ENCODE data around the gene FAM107A.
A peak's percentile ranks its signal among the peaks of the same experiment; 100 is the strongest.

Gene FAM107A

DNA sequence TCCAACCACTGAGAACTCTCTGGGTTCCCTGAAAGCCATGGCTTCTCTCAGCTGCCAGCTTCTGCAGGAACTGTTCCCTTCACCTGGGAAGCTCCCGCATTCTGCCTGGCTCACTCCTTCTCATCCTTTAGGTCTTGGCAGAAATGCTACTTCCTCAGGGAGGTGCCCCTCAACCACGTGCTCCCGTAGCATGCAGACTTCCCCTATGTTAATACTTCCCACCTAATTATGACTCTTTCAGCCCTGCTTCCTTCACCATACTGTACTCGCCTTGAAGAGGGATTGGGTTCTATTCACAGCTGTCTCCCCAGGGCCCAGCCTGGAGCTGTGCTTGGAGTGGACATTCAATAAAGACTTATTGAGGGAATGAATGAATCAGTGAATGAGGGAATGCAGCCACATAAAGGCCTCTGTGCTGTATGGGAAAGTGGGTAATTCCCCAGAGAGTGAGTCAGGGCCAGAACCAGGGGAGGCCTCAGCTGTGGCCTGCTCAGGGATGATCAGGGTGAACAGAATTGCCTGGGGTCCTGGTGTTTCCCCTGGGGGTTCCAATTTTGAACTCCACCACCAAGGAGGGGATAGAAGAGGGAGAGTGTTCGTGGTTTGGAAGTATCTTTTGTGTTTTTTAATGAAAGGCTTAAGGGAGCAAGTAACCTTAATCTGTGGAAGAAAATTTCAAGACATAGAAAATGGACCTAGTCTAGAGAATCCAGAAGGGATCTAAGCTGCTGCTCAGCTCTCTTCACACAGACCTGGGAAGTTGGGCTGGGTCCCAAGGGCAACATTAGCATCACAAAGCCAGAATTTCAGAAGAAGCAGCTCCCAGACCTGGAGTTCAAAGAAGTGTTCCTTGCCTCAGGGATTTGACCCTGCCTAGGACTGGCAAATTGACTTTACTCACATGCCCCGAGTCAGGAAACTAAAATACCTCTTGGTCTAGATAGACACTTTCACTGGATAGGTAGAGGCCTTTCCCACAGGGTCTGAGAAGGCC is 14.6 kb upstream of the FAM107A start:
- no peak for DNase-seq

DNA sequence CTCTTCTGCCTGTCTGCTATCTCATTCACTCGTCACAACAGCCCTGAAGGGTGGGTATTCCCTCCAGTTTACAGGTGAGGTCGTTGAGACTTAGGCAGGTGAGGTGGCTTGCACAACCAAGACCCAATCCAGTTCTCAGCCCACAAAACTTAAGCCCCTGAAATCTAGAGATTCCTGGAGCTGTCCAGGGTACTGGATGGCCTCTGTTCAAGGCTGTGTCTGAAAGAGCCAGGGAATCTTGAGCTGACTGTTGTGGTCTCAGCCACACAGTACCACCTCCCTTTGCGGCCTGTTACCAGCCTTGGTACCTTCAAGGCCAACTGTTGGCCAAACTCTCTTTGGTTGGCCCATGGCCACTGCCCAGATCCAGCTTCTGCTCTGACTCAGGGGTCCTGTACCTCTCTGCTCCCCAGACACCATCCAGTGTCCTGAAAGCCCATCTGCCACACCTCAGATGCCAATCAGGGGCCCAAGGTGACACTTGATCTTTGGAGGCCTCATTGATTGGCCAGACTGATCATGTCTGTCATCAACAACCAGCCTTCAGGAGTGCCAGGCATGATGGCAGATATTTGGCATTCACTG is 10.9 kb upstream of the FAM107A start:
- DNase-seq = no peak

DNA sequence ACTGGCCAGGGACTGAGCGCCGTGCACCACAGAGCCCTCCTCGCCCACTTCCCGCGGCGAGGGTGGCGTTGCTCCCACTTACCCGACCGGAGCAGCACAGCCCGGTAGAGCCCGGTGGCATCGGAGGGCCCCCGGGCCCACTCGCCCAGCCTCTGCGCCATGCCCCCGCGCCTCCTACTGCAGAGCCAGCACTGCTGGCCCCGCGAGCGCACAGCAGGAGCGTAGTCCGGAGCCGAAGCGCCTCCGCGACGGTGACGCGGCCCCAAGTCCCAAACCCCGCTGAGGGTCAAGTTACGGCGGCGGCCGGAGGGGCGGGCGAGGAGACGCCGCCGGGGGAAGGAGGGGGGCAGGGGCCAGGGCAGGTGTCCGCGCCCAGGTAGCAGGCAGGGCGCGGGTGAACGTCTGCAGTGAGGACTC is 9.6 kb upstream of the FAM107A start:
- DNase-seq = no peak

DNA sequence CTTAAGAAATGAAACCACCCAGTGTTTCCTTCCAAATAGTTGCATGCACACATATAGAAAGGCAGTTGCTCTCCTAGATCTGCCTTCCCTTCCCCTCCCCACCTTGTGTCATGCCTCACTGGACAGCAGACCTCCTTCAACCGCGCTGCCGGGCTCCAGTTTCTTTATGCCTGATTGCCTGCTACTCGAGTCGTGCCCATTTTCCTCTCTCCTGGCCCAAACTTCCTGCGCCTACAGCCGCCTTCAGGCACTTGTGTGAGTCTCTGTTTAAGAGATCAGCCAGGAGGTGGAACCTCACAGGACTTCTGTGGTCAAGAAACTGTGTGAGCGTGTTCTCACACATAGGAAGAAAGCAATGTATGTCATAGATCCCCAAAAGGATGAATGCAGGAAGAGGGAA is 8.8 kb upstream of the FAM107A start:
- DNase-seq = no peak

DNA sequence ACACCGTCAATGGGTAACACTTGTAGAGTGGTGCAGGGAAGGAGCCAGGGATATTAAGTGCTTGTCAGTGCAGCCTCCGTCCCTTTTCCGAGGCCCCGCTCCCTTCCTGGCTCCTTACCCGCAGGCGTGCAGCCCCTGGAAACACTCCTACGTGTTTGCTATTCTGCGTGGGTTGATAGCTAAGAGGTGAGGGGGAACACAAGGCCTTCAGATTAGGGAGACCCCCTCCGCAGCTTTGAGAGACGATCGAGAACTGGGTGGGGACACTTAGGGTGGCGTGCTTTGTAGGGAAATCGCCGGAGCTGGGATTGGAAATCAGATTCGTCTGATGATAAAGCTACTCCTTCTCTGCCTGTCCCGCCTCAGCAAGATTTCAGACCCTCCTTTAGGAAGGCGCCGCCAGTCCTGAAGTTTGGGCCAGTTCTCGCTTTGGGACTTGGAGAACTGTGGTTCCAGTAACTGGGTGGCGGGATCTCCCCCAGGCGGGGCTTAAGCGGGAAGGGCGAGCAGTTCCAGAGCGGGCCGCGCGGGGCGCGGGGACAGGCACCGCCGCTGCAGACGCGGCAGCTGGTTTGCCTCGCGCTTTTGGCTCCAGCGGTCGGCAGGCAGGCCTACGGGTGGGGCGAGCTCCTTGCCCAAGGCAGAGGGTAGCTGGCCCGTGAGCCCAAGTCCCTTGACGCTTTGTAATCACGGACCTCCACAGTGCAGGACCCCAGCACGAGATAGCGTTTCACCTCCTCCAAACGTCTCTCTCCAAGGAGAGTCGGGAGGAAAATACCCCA is 8.0 kb upstream of the FAM107A start:
- peak; percentile 47 for DNase-seq

DNA sequence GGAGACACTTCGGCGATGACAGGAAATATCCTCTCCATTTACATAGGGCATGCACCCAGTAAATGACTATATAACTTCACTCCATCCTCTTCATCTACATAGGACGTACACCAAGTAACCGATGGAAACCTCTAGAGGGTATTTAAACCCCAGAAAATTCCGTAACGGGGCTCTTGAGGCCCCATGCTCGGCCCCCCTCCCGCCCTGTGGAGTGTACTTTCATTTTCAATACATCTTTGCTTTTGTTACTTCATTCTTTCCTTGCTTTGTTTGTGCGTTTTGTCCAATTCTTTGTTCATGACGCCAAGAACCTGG is 7.5 kb upstream of the FAM107A start:
- no peak for DNase-seq

DNA sequence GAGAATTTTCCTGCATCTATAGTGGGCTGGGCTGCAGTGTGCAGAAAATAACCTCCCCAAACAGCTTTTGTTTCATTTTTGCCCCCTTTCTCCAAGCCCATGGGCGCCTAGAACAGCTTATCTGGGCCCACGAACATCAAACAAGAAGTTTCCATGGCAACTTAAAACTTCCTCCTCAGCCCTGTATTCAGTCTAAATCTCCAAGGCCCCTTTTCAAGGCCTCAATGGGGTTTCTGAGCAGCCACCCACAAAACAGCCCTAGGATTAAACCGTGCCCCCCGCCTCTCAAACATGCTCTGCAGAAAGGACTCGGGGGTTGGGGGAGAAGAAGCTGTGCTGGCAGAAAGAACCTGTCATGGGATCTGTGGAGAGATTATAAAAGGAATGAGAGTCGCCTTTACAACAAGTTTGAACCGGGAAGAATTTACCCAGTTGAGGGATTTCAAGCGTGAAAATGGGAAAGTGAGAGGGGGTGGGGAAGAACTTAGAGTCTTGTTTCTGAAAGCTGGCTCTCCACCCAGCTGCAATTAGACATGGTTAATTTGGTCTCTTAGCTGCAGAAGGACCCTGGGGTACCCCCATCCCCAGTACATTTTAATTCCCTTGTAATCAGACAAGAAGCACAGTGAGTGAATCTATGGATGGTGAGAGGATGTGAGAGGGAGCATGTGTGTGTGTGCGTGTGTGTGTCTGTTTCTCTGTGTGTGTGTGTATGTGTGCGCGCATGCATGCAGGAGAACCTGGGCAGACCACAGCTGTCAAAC is 4.3 kb upstream of the FAM107A start:
- no peak for DNase-seq

DNA sequence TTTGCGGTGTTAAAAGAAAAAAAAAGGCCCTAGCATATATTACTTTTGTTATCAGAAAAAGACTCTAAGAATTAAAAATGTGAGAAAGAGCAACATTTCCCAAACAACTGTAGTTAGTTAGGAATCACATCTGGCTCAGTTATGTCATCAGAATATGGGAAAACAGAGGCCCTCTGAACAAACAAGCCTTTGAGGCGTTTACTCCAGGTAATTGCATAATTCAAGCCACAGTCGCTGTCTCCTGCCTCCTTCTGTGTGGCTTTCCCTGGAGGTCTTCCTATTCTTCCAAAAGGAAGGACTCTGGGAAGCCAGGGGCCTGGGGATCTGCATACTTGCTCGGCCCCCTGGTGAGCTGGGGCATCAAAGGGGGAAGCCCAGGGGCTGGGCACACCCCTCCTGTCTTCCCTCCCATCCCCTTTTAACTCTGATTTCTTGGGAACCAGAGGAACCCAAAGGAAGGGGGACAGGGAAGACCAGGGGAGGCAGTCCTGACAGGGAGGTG is 3.7 kb upstream of the FAM107A start:
- no peak for DNase-seq

DNA sequence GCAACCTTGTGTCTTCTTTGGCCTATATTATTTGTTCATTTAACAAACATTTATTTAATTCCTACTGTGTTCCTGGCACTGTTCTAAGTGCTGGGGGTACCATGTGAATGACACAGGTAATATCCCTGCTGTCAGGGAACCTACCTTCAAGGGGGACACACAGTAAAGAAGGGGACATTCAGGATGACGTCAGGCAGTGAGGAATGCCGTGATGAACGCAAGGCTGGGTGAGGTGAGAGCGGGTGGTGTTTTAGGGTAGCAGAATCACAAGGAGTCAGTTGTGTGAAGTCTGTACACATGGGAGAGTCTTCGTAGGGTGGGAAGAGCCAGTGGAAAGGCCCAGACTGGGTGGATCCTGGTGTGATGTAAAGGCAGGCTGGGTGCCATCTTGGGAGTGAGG is 1.7 kb upstream of the FAM107A start:
- no peak for DNase-seq

DNA sequence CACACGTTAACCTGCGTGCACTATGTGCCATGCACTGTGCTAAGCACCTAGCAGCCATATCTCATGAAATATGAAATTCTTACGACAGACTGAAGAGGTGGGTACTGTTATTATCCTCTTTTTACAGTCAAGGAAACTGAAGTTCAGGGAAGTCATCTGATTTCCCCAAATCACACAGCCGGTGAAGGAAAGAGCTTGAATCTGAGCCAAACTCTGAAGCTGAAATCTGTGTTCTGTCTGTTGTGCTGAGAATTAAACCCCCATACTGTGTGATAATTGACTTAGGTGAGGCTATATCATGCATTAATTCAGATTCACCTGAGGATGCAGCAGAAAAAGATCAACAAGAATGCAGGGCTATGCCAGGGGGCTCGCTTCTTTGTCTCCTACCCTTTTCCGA is 475 bp downstream of the FAM107A start:
- no peak for DNase-seq

DNA sequence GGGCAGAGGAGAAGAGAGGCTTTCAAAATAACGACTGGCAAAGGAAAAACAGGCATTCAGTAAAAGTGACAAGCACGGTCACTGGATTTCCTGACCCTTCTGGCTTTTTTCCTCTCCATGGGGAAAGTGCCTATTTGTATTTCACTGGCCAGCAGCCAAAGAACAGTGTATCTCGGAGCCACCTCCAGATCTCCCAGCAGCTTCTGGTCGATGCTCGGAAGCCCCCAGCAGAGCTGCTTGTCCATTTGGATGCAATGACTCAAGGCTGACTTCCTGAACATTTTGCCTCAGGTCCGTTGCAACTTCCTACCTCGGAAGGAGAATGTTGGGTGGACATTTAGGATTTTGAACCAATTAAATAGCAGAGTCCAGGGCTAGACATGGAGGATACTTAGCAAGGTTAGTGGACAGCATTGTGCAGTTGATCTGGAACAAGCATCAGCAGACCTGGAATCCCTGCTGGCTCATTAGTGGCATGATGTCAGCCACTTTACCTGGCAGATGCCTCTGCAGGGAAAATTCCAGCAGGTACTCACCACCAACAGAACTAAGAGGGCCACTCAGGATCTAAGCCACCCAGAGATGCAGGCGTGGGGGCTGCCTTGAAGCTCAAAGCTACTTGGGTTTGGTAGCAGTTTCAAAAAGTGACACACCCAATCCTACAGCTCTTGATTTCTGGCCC is 1.1 kb downstream of the FAM107A start:
- DNase-seq = no peak

DNA sequence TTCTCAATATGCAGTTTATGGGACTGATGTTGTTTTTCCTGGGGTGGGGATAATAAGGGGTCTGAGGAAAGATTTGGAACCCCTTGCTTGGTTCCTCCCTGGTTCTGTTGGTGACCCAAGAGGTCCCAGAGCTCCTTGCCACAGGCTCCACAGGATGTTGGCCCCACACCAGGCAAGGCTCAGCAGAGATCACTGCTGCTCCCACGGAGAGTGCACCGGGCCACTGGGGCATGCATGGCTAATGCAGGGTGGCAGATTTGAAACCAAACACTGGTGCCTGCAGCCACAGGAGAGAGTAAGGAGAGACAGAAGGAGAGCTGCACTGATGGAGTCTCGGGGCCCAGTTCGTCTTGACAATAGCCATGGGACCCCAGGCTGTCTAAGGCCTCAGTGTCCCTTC is 2.5 kb downstream of the FAM107A start:
- DNase-seq = no peak

DNA sequence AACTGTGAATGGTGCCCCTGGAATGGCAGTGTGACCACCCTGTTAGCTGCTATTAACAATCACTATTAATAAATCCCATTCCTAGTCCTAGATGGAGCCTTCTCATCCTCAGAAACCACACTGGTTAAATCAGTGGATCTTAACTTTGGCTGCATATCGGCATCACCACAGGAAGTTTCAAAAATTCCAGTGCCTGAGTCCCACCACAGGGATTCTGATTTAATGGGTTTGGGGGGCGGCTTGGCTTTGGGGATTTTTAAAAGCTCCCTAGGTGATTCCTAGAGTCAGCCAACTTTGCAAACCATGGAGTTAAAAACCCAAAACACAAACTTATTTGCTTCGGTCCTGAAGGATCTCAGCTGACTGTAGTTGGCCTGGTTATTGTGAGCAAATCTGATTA is 3.1 kb downstream of the FAM107A start:
- DNase-seq = no peak

DNA sequence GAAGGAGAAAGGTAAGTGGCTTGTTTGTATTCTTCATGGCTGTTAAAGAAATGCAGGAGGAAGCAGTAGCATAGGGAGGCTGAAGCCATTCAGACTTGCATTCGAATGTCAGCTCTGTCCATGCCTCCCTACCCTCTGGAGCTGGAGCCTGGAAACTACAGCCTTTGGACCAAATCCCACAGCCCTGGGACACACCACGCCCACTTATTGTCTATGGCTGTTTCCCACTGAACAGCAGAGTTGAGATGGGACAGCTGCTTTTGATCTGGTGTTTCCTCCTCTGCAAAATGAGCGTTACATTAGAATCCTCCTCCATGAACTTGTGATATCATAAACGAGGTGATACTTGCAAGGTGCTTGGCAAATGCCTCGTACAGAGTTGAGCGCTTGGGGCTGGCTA is 3.6 kb downstream of the FAM107A start:
- no peak for DNase-seq

DNA sequence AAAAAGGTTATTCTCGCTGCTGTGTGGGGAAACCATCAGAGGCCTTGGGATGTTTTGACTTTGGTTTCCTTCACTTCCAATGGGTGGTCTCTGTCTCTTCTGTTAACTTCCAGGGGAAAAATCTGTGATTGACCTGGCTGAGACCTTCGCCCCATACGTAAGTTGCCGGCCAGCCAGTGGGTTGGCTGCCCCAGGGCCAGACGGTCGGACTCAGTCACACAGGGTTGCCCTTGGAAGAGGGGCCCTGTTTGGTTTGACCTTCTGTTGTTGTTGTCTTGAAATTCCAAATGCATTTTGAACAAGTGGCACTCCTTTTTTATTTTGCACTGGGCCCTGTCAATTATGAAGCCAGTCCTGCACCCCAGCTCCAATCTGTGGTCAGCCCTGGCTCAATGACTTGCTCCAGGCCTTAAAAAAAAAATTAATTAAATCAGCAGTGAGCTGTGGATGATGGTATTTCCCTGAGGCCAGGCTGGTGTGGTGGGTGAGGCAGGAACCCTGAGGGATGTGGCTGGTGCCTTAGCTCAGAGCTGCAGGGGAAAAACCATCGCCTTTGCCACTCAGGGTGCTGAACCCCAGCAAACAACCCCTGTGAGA is 4.5 kb downstream of the FAM107A start:
- no peak for DNase-seq

DNA sequence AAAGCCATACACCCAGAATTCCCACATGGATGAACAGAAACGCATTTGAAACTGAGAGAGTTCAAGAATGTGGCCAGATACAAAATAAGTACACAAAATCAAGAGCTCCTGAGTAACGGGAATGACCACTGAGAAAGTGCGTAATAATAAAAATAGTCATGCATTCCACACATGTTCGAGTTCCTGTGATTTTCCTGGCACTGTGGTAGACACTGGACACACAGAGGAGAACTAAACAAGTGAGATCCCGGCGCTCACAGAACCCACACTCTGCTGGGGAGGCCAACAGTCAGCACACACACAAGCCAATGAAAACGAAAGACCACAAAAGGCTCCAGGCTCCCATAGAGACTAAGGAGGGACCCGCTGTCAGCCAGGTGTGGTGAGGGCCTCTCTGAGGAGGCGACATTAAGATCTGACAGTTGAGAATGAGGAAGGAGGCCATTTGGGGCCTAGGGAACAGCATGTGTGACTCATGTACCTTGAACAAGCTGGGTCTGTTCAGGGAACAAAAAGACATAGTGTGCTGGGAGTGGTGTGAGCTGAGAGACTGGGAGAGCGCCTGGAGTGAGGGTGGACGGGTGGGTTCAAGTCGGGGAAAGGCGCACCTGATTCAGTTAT is 5.1 kb downstream of the FAM107A start:
- no peak for DNase-seq

DNA sequence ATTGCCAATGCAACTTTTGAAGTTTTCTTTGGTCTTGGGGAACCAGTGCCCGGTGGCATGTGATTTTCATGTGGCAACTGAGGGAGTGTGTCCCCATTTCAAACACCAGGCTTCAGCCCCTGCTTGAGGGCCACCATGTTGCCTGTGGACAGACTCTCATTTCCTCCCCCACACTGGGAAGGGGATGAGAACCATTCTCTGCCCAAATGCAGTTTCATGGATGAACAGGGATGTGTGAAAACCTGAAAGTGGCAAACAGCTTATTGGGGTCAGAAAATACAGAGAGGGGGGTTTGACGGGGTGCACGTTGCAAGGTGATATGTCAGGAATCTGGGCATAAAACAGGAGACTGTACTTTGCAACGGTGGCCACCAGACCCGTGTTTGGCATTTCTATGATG is 6.3 kb downstream of the FAM107A start:
- DNase-seq = no peak

DNA sequence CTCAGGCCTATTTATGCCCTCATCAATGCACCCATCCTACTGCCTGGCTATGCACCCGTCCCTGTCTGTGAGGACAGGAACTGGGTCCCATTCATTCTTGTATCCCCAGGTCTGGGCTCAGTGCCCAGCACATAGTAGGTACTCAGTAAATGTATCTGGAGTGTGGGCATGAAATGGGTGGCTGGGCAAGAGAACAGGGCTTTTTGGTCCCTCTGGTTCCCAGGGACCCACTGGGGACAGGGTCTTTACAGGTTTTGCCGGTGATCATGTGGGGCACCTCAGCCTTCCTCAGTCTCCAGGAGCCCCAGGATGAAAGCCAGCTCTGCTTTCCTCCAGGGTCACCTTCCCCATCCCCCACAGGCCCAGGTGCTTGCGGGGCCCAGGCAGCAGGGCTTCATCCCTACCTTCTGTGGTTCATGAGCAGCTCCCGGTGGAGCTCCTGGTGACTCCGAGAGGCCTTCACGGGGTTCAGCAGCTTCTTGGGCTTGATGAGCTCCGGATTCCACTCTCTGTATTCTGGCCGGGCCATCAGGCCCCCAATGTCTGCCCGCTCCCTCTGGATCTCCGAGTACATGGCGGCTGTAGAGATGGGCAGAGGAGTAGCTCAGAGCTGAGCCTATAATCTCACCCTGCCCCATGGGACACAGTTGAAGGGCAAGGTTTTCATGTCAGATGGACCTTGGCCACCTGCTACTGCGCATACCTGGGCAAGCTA is 7.7 kb downstream of the FAM107A start:
- DNase-seq = no peak

DNA sequence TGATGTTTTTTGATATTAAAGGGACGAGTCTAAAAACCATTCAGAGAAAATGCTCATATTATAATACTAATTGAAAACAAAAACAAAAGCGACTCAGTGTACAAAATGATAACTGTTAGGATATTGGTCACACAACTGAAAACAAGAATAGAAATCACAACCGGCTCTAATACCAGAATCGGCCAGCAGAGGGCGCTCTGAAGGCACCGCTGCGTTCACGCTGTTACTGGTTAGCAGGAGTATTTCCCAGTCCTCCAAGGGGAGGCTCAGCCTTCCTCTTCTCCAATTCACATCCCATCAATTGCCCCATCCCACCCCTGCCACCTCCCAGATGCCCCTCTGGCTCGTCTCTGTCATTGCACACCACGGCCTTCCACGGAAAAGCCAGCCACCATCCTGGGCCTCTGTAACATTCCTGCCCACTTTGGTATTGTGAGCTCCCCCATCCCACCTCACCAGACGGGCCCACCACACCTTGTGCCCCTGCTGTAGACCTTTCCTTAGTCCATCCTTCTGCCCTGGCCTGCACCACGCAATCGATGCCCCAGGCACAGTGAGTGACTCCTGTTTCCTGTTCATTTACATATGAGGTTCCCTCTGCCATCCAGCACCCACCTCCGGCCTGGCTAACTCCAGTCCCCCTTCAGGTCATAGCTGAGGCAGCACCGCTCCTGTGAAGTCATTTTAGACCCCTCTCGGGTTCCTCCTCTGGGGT is 8.5 kb downstream of the FAM107A start:
- peak; percentile 43 for DNase-seq

DNA sequence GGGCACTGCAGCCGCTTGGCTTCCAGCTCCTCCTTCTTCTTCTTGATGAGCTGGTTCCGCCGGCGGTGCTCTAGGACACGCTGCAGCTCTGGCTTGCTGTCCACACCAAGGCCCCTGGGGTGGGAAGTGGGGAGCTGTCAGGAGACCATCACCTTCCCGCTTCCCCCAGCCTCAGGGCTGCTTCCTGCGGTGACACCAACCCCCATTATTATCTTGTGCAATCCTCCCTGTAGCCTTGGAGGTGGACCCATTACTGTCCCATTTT is 10.0 kb downstream of the FAM107A start:
- no peak for DNase-seq
